Suprapubic skin (tissue), 4 donors: ENCODE data around the gene B3GNT5.

Experiments
- EP300 ChIP-seq: sonication (generic); formaldehyde crosslinking; IDR thresholded peaks from one replicate; pipeline ENCODE4 v1.6.1; 2017; ENCODE audit warnings: antibody characterized with exemption
- POLR2A ChIP-seq, 2 donors: fragments of 450-650 bp; IDR thresholded peaks; one replicate each; pipeline ENCODE4 v1.6.1; 2017; ENCODE audit warnings: antibody characterized with exemption in 2 of 2, mild to moderate bottlenecking in 2 of 2, moderate library complexity in 2 of 2
- POLR2AphosphoS5 ChIP-seq, 3 donors: sonication (generic); formaldehyde crosslinking; IDR thresholded peaks; one replicate each; pipeline ENCODE4 v1.6.1; 2017; ENCODE audit warnings: antibody characterized with exemption in 3 of 3
- TF ChIP-seq, protein P1 (sequence below), 2 donors: fragments of 200-600 bp in 1 of 2; fragments of 450-650 bp in 1 of 2; sonication (generic) in 1 of 2; IDR thresholded peaks; one replicate each; pipeline ENCODE4 v1.5.1; 2016 to 2019; ENCODE audit warnings: antibody characterized with exemption in 2 of 2, mild to moderate bottlenecking in 1 of 2, moderate library complexity in 1 of 2

DNA sequence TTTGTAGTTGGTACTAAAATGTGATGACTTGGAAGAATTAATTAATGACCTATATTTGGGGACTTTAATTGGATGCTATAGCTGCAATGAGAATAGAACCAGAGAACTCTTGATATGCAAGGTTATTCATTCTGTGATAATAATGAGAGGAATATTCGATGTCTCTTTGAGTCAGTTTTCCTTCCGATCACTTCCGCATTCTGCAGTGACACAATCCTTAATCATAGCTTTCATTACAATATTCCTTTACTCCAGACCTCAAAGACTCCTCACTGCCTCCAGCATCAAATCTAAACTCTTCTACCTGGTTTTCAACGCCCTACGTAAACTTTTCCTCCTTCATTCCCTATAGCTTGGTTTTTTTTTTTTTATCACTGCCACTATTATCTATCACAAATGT is 21.6 kb downstream of the B3GNT5 start:
- no peak for TF ChIP-seq POLR2AphosphoS5 (IDR thresholded peaks at IDR 0.05)
- TF ChIP-seq, protein P1, sequence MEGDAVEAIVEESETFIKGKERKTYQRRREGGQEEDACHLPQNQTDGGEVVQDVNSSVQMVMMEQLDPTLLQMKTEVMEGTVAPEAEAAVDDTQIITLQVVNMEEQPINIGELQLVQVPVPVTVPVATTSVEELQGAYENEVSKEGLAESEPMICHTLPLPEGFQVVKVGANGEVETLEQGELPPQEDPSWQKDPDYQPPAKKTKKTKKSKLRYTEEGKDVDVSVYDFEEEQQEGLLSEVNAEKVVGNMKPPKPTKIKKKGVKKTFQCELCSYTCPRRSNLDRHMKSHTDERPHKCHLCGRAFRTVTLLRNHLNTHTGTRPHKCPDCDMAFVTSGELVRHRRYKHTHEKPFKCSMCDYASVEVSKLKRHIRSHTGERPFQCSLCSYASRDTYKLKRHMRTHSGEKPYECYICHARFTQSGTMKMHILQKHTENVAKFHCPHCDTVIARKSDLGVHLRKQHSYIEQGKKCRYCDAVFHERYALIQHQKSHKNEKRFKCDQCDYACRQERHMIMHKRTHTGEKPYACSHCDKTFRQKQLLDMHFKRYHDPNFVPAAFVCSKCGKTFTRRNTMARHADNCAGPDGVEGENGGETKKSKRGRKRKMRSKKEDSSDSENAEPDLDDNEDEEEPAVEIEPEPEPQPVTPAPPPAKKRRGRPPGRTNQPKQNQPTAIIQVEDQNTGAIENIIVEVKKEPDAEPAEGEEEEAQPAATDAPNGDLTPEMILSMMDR (IDR thresholded peaks at IDR 0.05): no peak
- no peak for TF ChIP-seq POLR2A (IDR thresholded peaks at IDR 0.05)
- TF ChIP-seq EP300: no peak
